ENCODE results near the gene NUDT22. TPM values are rescaled to one million over a fixed set of nuclear protein-coding genes. Genes with fewer than 3 reads are reported as not detected.

NUDT22 gene
- total RNA-seq, 6 donors from 2014 or later: 30.3 to 94.3 (median 68.0) TPM

- 89 to 93% methylated on average over 22 to 35 of the region's 35 CpGs for WGBS, 2 donors
- Histone ChIP-seq H3K36me3 (peaks cover 15 to 62% (median 56%) of the 10 kb centered on the region in 4 donors), H3K27me3 (no peaks in the 10 kb centered on the region), H3K9me3 (no peaks in the 10 kb centered on the region), H3K4me3 (no peak overlapping the region), H3K4me1 (peaks cover 19 to 36% (median 28%) of the 10 kb centered on the region in 4 donors), H3K27ac (no peak overlapping the region)
- ATAC-seq (ENCODE audit: low FRiP score in 2 of 2) (no peak), DNase-seq (peak in 1 of 2 donors; percentile 59)
- TF ChIP-seq, protein P1, sequence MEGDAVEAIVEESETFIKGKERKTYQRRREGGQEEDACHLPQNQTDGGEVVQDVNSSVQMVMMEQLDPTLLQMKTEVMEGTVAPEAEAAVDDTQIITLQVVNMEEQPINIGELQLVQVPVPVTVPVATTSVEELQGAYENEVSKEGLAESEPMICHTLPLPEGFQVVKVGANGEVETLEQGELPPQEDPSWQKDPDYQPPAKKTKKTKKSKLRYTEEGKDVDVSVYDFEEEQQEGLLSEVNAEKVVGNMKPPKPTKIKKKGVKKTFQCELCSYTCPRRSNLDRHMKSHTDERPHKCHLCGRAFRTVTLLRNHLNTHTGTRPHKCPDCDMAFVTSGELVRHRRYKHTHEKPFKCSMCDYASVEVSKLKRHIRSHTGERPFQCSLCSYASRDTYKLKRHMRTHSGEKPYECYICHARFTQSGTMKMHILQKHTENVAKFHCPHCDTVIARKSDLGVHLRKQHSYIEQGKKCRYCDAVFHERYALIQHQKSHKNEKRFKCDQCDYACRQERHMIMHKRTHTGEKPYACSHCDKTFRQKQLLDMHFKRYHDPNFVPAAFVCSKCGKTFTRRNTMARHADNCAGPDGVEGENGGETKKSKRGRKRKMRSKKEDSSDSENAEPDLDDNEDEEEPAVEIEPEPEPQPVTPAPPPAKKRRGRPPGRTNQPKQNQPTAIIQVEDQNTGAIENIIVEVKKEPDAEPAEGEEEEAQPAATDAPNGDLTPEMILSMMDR (IDR thresholded peaks at IDR 0.05): no peak
- TF ChIP-seq POLR2A (IDR thresholded peaks at IDR 0.05): no peak
Measured at GRCh38 chr11:64255135-64256128, 29.4 kb downstream of the NUDT22 start.

DNA sequence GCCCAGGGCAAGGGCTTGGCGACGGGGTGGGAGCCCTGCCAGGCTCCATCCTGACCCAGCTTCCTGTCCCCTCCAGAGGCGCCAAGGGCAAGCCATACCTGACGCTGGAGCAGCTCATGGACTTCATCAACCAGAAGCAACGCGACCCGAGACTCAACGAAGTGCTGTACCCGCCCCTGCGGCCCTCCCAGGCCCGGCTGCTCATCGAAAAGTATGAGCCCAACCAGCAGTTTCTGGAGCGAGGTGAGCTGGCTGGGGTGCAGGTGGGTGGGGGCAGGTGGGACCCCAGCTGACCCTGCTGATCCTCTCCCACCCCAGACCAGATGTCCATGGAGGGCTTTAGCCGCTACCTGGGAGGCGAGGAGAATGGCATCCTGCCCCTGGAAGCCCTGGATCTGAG is 30.2 kb downstream of the NUDT22 start:
- Histone ChIP-seq H3K4me1 (peaks cover 13 to 28% (median 21%) of the 10 kb centered on the region in 4 donors), H3K4me3 (no peak overlapping the region), H3K27me3 (no peaks in the 10 kb centered on the region), H3K9me3 (no peaks in the 10 kb centered on the region), H3K36me3 (peaks cover 15 to 69% (median 59%) of the 10 kb centered on the region in 4 donors), H3K27ac (no peak overlapping the region)
- WGBS, 2 donors: 83 to 87% methylated on average over 4 to 15 of the region's 15 CpGs
- DNase-seq (peak in 1 of 2 donors; percentile 75), ATAC-seq (ENCODE audit: low FRiP score in 2 of 2) (no peak)
- TF ChIP-seq POLR2A (IDR thresholded peaks at IDR 0.05) (no peak), POLR2AphosphoS5 (IDR thresholded peaks at IDR 0.05) (no peak), EP300 (IDR thresholded peaks at IDR 0.05) (no peak)
- TF ChIP-seq, protein P1 (IDR thresholded peaks at IDR 0.05): no peak

DNA sequence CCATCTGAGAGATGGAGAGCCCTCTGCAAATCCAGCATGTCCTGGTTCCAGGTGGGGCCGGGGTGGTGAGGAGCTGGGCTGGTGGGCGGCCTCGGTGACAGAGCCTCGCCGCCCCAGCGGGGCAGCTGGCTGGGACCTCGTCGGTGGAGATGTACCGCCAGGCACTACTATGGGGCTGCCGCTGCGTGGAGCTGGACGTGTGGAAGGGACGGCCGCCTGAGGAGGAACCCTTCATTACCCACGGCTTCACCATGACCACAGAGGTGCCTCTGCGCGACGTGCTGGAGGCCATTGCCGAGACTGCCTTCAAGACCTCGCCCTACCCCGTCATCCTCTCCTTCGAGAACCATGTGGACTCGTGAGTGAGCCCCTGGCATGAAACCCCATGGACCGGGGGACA is 32.3 kb downstream of the NUDT22 start:
- Histone ChIP-seq H3K4me1 (peaks cover 0 to 11% (median 4%) of the 10 kb centered on the region in 4 donors), H3K36me3 (peaks cover 19 to 89% (median 80%) of the 10 kb centered on the region in 4 donors), H3K4me3 (no peak overlapping the region), H3K9me3 (no peaks in the 10 kb centered on the region), H3K27me3 (no peaks in the 10 kb centered on the region), H3K27ac (no peak overlapping the region)
- 94 to 95% methylated on average over 9 to 24 of the region's 24 CpGs for WGBS, 2 donors
- DNase-seq (peak in 1 of 2 donors; percentile 72), ATAC-seq (ENCODE audit: low FRiP score in 2 of 2) (no peak)
- TF ChIP-seq POLR2AphosphoS5 (IDR thresholded peaks at IDR 0.05) (no peak), EP300 (IDR thresholded peaks at IDR 0.05) (no peak), POLR2A (IDR thresholded peaks at IDR 0.05) (no peak)
- TF ChIP-seq, protein P1 (IDR thresholded peaks at IDR 0.05): no peak

GRCh38 chr11:64258946-64259532 is 33.0 kb downstream of the NUDT22 start:
- peaks cover 19 to 96% (median 87%) of the 10 kb centered on the region in 4 donors for H3K36me3 ChIP-seq
- DNase-seq (peak in 1 of 2 donors; percentile 83), ATAC-seq (ENCODE audit: low FRiP score in 2 of 2) (no peak)
- 96 to 97% methylated on average over 25 to 31 of the region's 32 CpGs for WGBS, 2 donors
- no peaks in the 10 kb centered on the region for H3K27me3 ChIP-seq
- H3K4me3 ChIP-seq: no peak overlapping the region
- no peaks in the 10 kb centered on the region for H3K9me3 ChIP-seq
- no peak overlapping the region for H3K27ac ChIP-seq
- H3K4me1 ChIP-seq: peaks cover 0 to 4% (median under 1%) of the 10 kb centered on the region in 4 donors
- TF ChIP-seq EP300 (IDR thresholded peaks at IDR 0.05) (no peak), POLR2A (IDR thresholded peaks at IDR 0.05) (no peak), POLR2AphosphoS5 (IDR thresholded peaks at IDR 0.05) (no peak)
- TF ChIP-seq, protein P1 (IDR thresholded peaks at IDR 0.05): no peak
